GM19467 (cell line): ENCODE data around the gene PARP1.

ENCODE experiments used
- ATAC-seq: cut with Tn5 transposase; IDR thresholded peaks from one replicate; pipeline ENCODE4 v1.9.1; 2021; ENCODE audit warnings: mild to moderate bottlenecking, moderate library complexity; ENCODE audit not compliant: unreplicated experiment

The PARP1 gene

GRCh38 chr1:226408285-226409184, 642 bp upstream of the PARP1 start:
- ATAC-seq = no peak

GRCh38 chr1:226407199-226407496, 745 bp downstream of the PARP1 start:
- peak; percentile 1 for ATAC-seq

- no peak for ATAC-seq
These were observed 1.5 kb downstream of the PARP1 start for GRCh38 chr1:226406401-226406881.

GRCh38 chr1:226405411-226405988, 2.4 kb downstream of the PARP1 start:
- no peak for ATAC-seq

- ATAC-seq = no peak
These were observed 3.0 kb downstream of the PARP1 start for GRCh38 chr1:226404904-226405222.

GRCh38 chr1:226404063-226404903, 3.6 kb downstream of the PARP1 start:
- ATAC-seq = no peak

GRCh38 chr1:226403201-226404034, 4.5 kb downstream of the PARP1 start:
- no peak for ATAC-seq

- ATAC-seq = no peak
These were observed 5.1 kb downstream of the PARP1 start for GRCh38 chr1:226402739-226403165.

GRCh38 chr1:226401355-226402303, 6.3 kb downstream of the PARP1 start:
- ATAC-seq = no peak

- no peak for ATAC-seq
These were observed 7.2 kb downstream of the PARP1 start for GRCh38 chr1:226400519-226401354.

GRCh38 chr1:226397955-226398636, 9.8 kb downstream of the PARP1 start:
- no peak for ATAC-seq

- no peak for ATAC-seq
These were observed 10.6 kb downstream of the PARP1 start for GRCh38 chr1:226397011-226397926.

GRCh38 chr1:226395753-226396152, 12.1 kb downstream of the PARP1 start:
- ATAC-seq = no peak

GRCh38 chr1:226394462-226394861, 13.4 kb downstream of the PARP1 start:
- ATAC-seq = no peak

GRCh38 chr1:226390681-226391080, 17.2 kb downstream of the PARP1 start:
- ATAC-seq = no peak

GRCh38 chr1:226388131-226388530, 19.8 kb downstream of the PARP1 start:
- no peak for ATAC-seq

GRCh38 chr1:226384717-226385116, 23.2 kb downstream of the PARP1 start:
- no peak for ATAC-seq
